Activated B cell treated with CpG ODN at 0.5 μM for 24 hours (primary cell): ENCODE measurements around the gene ATP5F1C. TPM values are rescaled to one million over a fixed set of nuclear protein-coding genes. Genes with fewer than 3 reads are reported as not detected.
"Not testable (repeated sequence)": the region's sequence is repeated elsewhere in the genome, so short reads cannot be mapped to it uniquely, and the experiment has no call there.

Experiments used
- ATAC-seq: fragments of 200-7000 bp; cut with Tn5 transposase; one replicate; pipeline ENCODE4 v1.10.0; 2021; ENCODE audit warnings: low read depth, mild to moderate bottlenecking, moderate library complexity
- CTCF ChIA-PET: fragments of 350-600 bp; sonication (Branson Sonifier 250); formaldehyde crosslinking; loops from one replicate; lab custom pipeline; 2021; ENCODE audit warnings: antibody characterized with exemption; lab: Charles Lee
- POLR2A ChIA-PET: fragments of 350-600 bp; sonication (Branson Sonifier 250); formaldehyde crosslinking; loops from one replicate; lab custom pipeline; 2021; ENCODE audit warnings: antibody characterized with exemption; lab: Charles Lee
- DNase-seq: peaks from one replicate; pipeline ENCODE4 v3.0.0; 2022
- H3K27ac Mint-ChIP-seq: one replicate; pipeline ENCODE4 v1.8.0; 2020; ENCODE audit warnings: mixed read lengths
- H3K27me3 Mint-ChIP-seq: one replicate; pipeline ENCODE4 v1.8.0; 2021; ENCODE audit warnings: mixed read lengths
- H3K36me3 Mint-ChIP-seq: one replicate; pipeline ENCODE4 v1.8.0; 2021; ENCODE audit warnings: low read depth, mixed read lengths
- H3K4me1 Mint-ChIP-seq: one replicate; pipeline ENCODE4 v1.8.0; 2021; ENCODE audit warnings: mixed read lengths
- H3K4me3 Mint-ChIP-seq: one replicate; pipeline ENCODE4 v1.8.0; 2020; ENCODE audit warnings: mild to moderate bottlenecking, mixed read lengths
- H3K9me3 Mint-ChIP-seq: one replicate; pipeline ENCODE4 v1.8.0; 2020; ENCODE audit warnings: mixed read lengths
- CTCF ChIP-seq: fragments of 200-600 bp; IDR thresholded peaks from one replicate; pipeline ENCODE4 v1.8.0; 2022; ENCODE audit warnings: antibody characterized with exemption, mild to moderate bottlenecking
- intact Hi-C: fragments of 100-400 bp; cut with micrococcal nuclease; formaldehyde crosslinking; loops from one replicate; pipeline ENCODE4 v1.15.1; 2024
- total RNA-seq: library from RNA; stranded (reverse); gene quantifications from 2 replicates; pipeline ENCODE4 v1.2.3, GENCODE V29; 2022

ATP5F1C gene
- total RNA-seq, 1 donor from 2014 or later, result 182 TPM

DNA sequence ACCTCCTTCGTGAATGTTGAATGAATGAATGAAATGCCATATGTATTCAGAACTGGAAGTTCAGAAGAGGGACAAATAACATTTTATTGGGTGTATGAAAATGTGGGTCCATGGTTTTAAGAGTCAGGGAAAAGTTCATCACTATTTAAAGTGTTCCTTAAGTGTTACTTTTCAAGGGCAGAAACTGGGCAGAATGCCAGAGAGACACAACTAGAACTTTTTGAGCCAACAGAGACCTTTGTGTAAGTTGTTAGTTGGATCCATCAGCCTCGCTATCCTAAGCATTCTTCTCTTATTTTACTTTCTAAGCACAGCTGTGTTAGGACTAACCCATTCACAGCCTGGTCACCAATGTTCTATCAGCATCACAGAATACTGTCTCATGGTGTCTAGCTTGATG lies 16.8 kb downstream of the ATP5F1C start:
- peaks cover 72% of the 10 kb centered on the region for H3K36me3 Mint-ChIP-seq
- H3K9me3 Mint-ChIP-seq, result no peaks in the 10 kb centered on the region
- TF ChIP-seq CTCF, result no peak
- DNase-seq (no peak), ATAC-seq (no peak)
- H3K4me1 Mint-ChIP-seq, result no peaks in the 10 kb centered on the region
- intact Hi-C loops, result no loop called here
- POLR2A ChIA-PET, result no interaction called here
- no peak overlapping the region for H3K4me3 Mint-ChIP-seq
- CTCF ChIA-PET, result no interaction called here
- no peak overlapping the region for H3K27ac Mint-ChIP-seq
- H3K27me3 Mint-ChIP-seq, result no peaks in the 10 kb centered on the region

DNA sequence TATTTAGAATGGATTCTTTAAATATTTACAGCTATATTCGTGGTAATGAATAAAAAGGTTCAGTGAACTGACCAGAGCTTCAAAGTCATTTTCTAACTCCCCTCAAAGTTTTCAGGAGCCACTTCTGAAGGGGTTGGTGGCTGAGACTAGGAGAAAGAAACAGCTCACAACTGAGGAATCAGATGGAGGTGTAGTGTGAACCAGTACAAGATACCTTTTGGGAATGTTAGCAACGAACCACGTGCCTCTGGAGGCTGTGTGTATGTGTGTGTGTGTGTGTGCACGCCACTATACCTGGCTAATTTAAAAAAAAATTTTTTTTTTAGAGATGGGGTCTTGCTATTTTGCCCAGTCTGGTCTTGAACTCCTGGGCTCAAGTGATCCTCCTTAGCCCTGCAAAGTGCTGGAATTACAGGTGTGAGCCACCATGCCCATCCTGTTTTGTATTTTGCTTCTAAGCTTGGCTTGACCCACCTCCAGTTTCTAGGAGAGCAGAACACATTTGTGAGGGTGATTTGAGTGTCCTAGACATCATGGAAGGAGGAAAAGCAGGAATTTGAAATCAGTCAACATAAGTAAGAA lies 20.8 kb downstream of the ATP5F1C start:
- CTCF ChIA-PET, result no interaction called here
- no peaks in the 10 kb centered on the region for H3K9me3 Mint-ChIP-seq
- intact Hi-C loops, result no loop called here
- H3K27ac Mint-ChIP-seq, result no peak overlapping the region
- POLR2A ChIA-PET, result interaction anchor here (1.6 kb wide), 1 partner anchor 9 kb away, joined by 10 read pairs; the partner anchor contains the start of gene TAF3
- peaks cover 38% of the 10 kb centered on the region for H3K36me3 Mint-ChIP-seq
- peaks cover 2% of the 10 kb centered on the region for H3K27me3 Mint-ChIP-seq
- TF ChIP-seq CTCF, result no peak
- ATAC-seq, result no peak
- no peak for DNase-seq
- no peak overlapping the region for H3K4me3 Mint-ChIP-seq
- H3K4me1 Mint-ChIP-seq, result no peaks in the 10 kb centered on the region

DNA sequence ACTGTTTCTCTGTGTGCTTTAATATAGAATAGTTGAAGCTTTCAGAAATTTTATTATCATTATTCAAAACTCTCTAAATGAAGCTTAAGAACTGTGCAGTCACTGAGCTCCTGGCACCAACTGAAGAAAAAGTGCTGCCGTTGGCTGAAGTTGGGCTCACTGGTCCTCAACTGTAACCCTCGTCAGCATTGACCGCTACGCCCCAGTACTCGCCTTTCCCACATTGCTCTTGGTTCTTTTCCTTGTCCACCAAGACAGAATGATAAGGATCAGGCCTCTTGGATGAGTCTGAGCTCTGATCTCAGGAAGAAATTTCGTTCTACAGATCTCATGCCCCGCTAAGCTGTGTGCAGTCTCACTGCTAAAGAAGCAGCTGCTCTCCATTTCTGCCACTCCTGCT lies 22.5 kb downstream of the ATP5F1C start:
- H3K9me3 Mint-ChIP-seq, result no peaks in the 10 kb centered on the region
- H3K27me3 Mint-ChIP-seq, result peaks cover 7% of the 10 kb centered on the region
- ChIA-PET POLR2A (no interaction called here), CTCF (no interaction called here)
- intact Hi-C loops, result loop anchor here (10.0 kb wide), 1 partner anchor 1406 kb away; no protein-coding TSS in a partner anchor
- no peaks in the 10 kb centered on the region for H3K4me1 Mint-ChIP-seq
- H3K36me3 Mint-ChIP-seq, result peaks cover 23% of the 10 kb centered on the region
- H3K4me3 Mint-ChIP-seq, result no peak overlapping the region
- ATAC-seq (no peak), DNase-seq (no peak)
- no peak for TF ChIP-seq CTCF
- no peak overlapping the region for H3K27ac Mint-ChIP-seq

DNA sequence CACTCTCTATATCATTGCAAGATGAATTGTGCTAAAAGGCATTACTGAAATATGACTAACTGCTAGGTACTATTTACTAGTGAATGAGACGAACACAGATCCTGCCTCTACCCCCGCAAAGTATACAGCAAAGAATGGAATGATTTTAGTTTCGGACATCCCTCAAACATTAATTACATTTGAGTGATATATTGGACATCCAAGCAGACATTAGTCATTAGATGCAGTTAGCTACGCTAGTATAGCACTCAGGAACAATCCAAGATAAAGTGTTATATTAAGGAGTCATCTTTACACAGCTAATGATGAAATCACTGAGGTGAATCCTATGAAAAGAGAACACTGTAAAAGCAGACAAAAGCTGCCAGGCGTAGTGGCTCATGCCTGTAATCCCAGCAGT lies 23.0 kb downstream of the ATP5F1C start:
- ChIA-PET CTCF (no interaction called here), POLR2A (no interaction called here)
- no peaks in the 10 kb centered on the region for H3K9me3 Mint-ChIP-seq
- intact Hi-C loops, result loop anchor here (10.0 kb wide), 1 partner anchor 1406 kb away; no protein-coding TSS in a partner anchor
- no peak for TF ChIP-seq CTCF
- peaks cover 23% of the 10 kb centered on the region for H3K36me3 Mint-ChIP-seq
- ATAC-seq (no peak), DNase-seq (no peak)
- H3K27me3 Mint-ChIP-seq, result peaks cover 7% of the 10 kb centered on the region
- no peak overlapping the region for H3K27ac Mint-ChIP-seq
- H3K4me1 Mint-ChIP-seq, result no peaks in the 10 kb centered on the region
- H3K4me3 Mint-ChIP-seq, result no peak overlapping the region

DNA sequence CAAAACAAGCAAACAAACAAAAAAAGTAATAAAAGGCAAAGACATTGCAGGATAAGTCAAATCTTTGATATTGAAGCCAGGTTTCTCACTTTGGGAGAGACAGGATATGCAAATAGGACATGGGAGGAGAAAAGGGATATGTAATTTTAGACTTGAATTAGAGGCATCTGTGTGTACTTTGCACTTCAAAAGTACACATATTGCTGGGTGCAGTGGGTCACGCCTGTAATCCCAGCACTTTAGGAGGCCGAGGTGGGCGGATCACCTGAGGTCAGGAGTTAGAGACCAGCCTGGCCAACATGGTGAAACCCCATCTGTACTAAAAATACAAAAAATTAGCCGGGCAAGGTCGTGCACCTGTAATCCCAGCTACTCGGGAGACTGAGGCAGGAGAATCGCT lies 23.8 kb downstream of the ATP5F1C start:
- H3K27ac Mint-ChIP-seq, H3K4me3 Mint-ChIP-seq, ATAC-seq, CTCF ChIA-PET, H3K4me1 Mint-ChIP-seq, H3K9me3 Mint-ChIP-seq, DNase-seq, H3K27me3 Mint-ChIP-seq: not testable (repeated sequence)
- POLR2A ChIA-PET, result interaction anchor here (0.7 kb wide), 1 partner anchor 1922 kb away, joined by 3 read pairs; the partner anchor contains the start of gene ANKRD16
- intact Hi-C loops, result loop anchor here (10.0 kb wide), 1 partner anchor 1407 kb away; no protein-coding TSS in a partner anchor
- H3K36me3 Mint-ChIP-seq, result peaks cover 21% of the 10 kb centered on the region
